HepG2 (cell line): ENCODE data around the gene CAMK2N2. TPM values are rescaled to one million over a fixed set of nuclear protein-coding genes. Genes with fewer than 3 reads are reported as not detected.

Experiments
- ATAC-seq: fragments of 200-7000 bp; cut with Tn5 transposase; 3 replicates; pipeline ENCODE4 v1.9.1; 2020; ENCODE audit warnings: mild to moderate bottlenecking, moderate library complexity
- BruUV-seq: library from RNA; stranded (reverse); fragments of 400-500 nt; replicated peaks from 2 replicates; lab custom pipeline; 2021; lab: Mats Ljungman, UMichigan
- CTCF ChIA-PET: fragments of 300-600 bp; formaldehyde crosslinking; extraction: SDS; loops from one replicate; lab custom pipeline; 2021; ENCODE audit warnings: low total read pairs, inconsistent platforms, low intra/inter-chr PET ratio; lab: Yijun Ruan, JAX
- POLR2A ChIA-PET: fragments of 350-600 bp; sonication (Branson Sonifier 250); formaldehyde crosslinking; loops from one replicate; lab custom pipeline; 2020; ENCODE audit warnings: antibody characterized with exemption, inconsistent platforms; lab: Yijun Ruan, JAX
- DNase-seq: peaks from one replicate; pipeline ENCODE4 v3.0.0-alpha.2; 2015; ENCODE audit warnings: low spot score
- FAIRE-seq: peaks from 3 replicates; lab custom pipeline; 2011; peaks lifted over from hg19 to GRCh38; lab: Jason Lieb, UNC
- H2AFZ ChIP-seq: one replicate; pipeline ENCODE4 v1.6.1; 2011; ENCODE audit warnings: low read length, inconsistent platforms
- H3K27ac ChIP-seq: fragments of 300-600 bp; 3 replicates; pipeline ENCODE4 v1.8.0; 2011; ENCODE audit warnings: mixed run types, mild to moderate bottlenecking, mixed read lengths, low read length, inconsistent platforms; ENCODE audit not compliant: insufficient read depth; ENCODE audit errors: extremely low read length
- H3K27me3 ChIP-seq, 2 experiments: fragments of 200-600 bp in 1 of 2; 2 replicates in 1 of 2; 3 replicates in 1 of 2; pipeline versions ENCODE4 v1.6.0 to v1.8.0; 2011; ENCODE audit warnings: low read length in 2 of 2, mild to moderate bottlenecking in 2 of 2, moderate library complexity in 2 of 2, inconsistent platforms in 1 of 2; ENCODE audit not compliant: insufficient read depth in 2 of 2, control insufficient read depth in 1 of 2
- H3K36me3 ChIP-seq, 2 experiments: fragments of 200-600 bp in 1 of 2; replicated peaks in 1 of 2; 2 replicates in 1 of 2; 3 replicates in 1 of 2; pipeline versions ENCODE4 v1.5.1 to v1.8.0; 2011; ENCODE audit warnings: low read length in 2 of 2, inconsistent platforms in 1 of 2; ENCODE audit not compliant: insufficient read depth in 2 of 2, control insufficient read depth in 1 of 2
- H3K4me1 ChIP-seq: 2 replicates; pipeline ENCODE4 v1.5.1; 2012; ENCODE audit warnings: low read length, inconsistent platforms; ENCODE audit not compliant: insufficient read depth
- H3K4me2 ChIP-seq: 2 replicates; pipeline ENCODE4 v1.6.0; 2011; ENCODE audit warnings: low read depth, low read length, inconsistent platforms
- H3K4me3 ChIP-seq, 3 experiments: fragments of 200-600 bp in 1 of 3; sonication (generic), shearing (Covaris generic) in 1 of 3; replicated peaks in 1 of 3; 2 replicates each; pipeline ENCODE4 v1.5.1; 2011 to 2016; ENCODE audit warnings: low read length in 3 of 3, inconsistent platforms in 2 of 3, low read depth in 2 of 3, mild to moderate bottlenecking in 2 of 3, control low read depth in 1 of 3, mixed read lengths in 1 of 3; ENCODE audit not compliant: insufficient read depth in 1 of 3
- H3K79me2 ChIP-seq: one replicate; pipeline ENCODE4 v1.6.1; 2011; ENCODE audit warnings: low read length, inconsistent platforms; ENCODE audit not compliant: insufficient read depth
- H3K9ac ChIP-seq: 2 replicates; pipeline ENCODE4 v1.6.0; 2011; ENCODE audit warnings: mild to moderate bottlenecking, low read depth, low read length, inconsistent platforms; ENCODE audit not compliant: insufficient read depth
- H3K9me3 ChIP-seq: 2 replicates; pipeline ENCODE4 v1.5.1; 2012; ENCODE audit warnings: mild to moderate bottlenecking, low read length
- H4K20me1 ChIP-seq: 2 replicates; pipeline ENCODE4 v1.6.0; 2011; ENCODE audit warnings: inconsistent platforms, mild to moderate bottlenecking, low read length, moderate library complexity; ENCODE audit not compliant: insufficient read depth
- AGO1 ChIP-seq: fragments of 200-400 bp; formaldehyde crosslinking; IDR thresholded peaks from 2 replicates; pipeline ENCODE4 v1.6.1; 2017; ENCODE audit warnings: mild to moderate bottlenecking, low read depth, low read length, moderate library complexity; ENCODE audit not compliant: poor library complexity, severe bottlenecking
- EEA1 ChIP-seq: sonication (generic); formaldehyde crosslinking; IDR thresholded peaks from 2 replicates; pipeline ENCODE4 v1.5.1; 2020; ENCODE audit warnings: mild to moderate bottlenecking, missing genetic modification reagents, borderline replicate concordance
- MBD4 ChIP-seq: IDR thresholded peaks from 2 replicates; pipeline ENCODE4 v1.6.1; 2012; ENCODE audit warnings: low read length, inconsistent platforms, borderline replicate concordance
- PCBP1 ChIP-seq: fragments of 200-400 bp; formaldehyde crosslinking; IDR thresholded peaks from 2 replicates; pipeline ENCODE4 v1.6.1; 2017; ENCODE audit warnings: mild to moderate bottlenecking, low read depth, low read length, borderline replicate concordance
- SMAD1 ChIP-seq: sonication (generic); formaldehyde crosslinking; IDR thresholded peaks from 2 replicates; pipeline ENCODE4 v1.4.0; 2020; ENCODE audit warnings: missing genetic modification reagents, low read depth, mild to moderate bottlenecking, borderline replicate concordance
- ZNF24 ChIP-seq: fragments of 450-650 bp; IDR thresholded peaks from 2 replicates; pipeline ENCODE4 v1.6.1; 2017; ENCODE audit warnings: antibody characterized with exemption, mild to moderate bottlenecking
- ZNF670 ChIP-seq: sonication (generic); formaldehyde crosslinking; IDR thresholded peaks from 2 replicates; pipeline ENCODE4 v1.8.0; 2022; ENCODE audit warnings: mild to moderate bottlenecking, missing genetic modification reagents, borderline replicate concordance
- ZNF768 ChIP-seq: sonication (generic); formaldehyde crosslinking; IDR thresholded peaks from 2 replicates; pipeline ENCODE4 v1.4.0; 2020; ENCODE audit warnings: missing genetic modification reagents
- WGBS: methylation state at CpG from one replicate; pipeline ENCODE4 v1.1.6; 2017; ENCODE audit warnings: low lambda C conversion rate; 5-methylcytosine and 5-hydroxymethylcytosine counted together
- in situ Hi-C: cut with HindIII; loops from 2 replicates; pipeline ENCODE4 v1.10.0; 2017; ENCODE audit warnings: low pct_unique_long_range_greater_than_20kb; ENCODE audit not compliant: extremely low pct_ligation_motif_present
- intact Hi-C: fragments of 100-400 bp; cut with micrococcal nuclease; formaldehyde crosslinking; loops from one replicate; pipeline ENCODE4 v1.10.0; 2022; ENCODE audit not compliant: unreplicated experiment
- polyA plus RNA-seq, 8 experiments: library from polyadenylated mRNA; depleted of rRNA in 3 of 8; stranded (reverse) in 7 of 8; unstranded in 1 of 8; fragments of >200 nt; fragmentation: Illumina TruSeq in 4 of 8; extraction: Trizol in 4 of 8; gene quantifications; 2 replicates each; pipeline versions ENCODE4 v1.2.1 to v1.2.3, GENCODE V29; 2011 to 2016; ENCODE audit warnings: low read depth in 4 of 8, missing spikeins in 1 of 8, mixed read lengths in 1 of 8; ENCODE audit not compliant: insufficient read depth in 1 of 8
- total RNA-seq, 5 experiments: library from RNA; depleted of rRNA; stranded (reverse); fragments of >200 nt; fragmentation: Illumina TruSeq; extraction: Trizol; gene quantifications; 2 replicates each; pipeline ENCODE4 v1.2.3, GENCODE V29; 2016; ENCODE audit warnings: low read depth in 1 of 5
- TF ChIP-seq, protein P1 (sequence below): sonication (generic); formaldehyde crosslinking; IDR thresholded peaks from 2 replicates; pipeline ENCODE4 v1.8.0; 2022; ENCODE audit warnings: missing genetic modification reagents, mild to moderate bottlenecking, inconsistent platforms, borderline replicate concordance

CAMK2N2 gene
- total and polyA plus RNA-seq, 2 of the 13 experiments (the other 11 are each of a cell fraction or from before 2014, with no cell fraction given): 0.12 to 0.27 TPM

DNA sequence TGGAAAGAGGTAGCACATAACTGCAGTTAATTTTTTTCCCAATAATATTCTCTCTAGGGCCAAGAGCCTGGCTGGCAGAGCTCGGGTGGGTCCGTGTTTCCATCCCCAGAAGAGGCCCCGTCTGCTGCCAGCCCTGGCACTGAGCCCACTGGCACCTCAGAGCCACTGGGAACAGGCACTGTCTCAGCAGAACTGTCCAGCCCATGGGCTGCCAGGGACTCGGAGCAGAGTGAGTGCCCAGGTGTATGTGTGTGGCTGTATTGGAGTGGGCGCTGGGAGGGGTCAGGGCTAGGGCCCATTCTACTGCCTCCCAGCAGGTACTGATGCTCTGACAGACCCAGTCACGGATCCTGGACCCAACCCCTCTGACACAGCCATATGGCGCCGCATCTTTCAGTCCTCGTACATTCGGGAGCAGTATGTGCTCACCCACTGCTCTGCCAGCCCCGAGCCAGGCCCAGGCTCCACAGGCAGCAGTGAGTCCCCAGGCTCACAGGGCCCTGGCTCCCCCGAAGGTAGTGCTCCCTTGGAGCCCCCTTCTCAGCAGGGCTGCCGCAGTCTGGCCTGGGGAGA is 23.0 kb downstream of the CAMK2N2 start:
- Histone ChIP-seq H2AFZ (no peak overlapping the region), H3K4me1 (peaks cover 24% of the 10 kb centered on the region), H3K36me3 (peaks cover 5 to 8% of the 10 kb centered on the region in 2 experiments; a peak in 4 of 5 replicates), H3K27ac (no peak overlapping the region), H3K4me3 (no peak overlapping the region), H3K9me3 (no peaks in the 10 kb centered on the region), H3K79me2 (no peaks in the 10 kb centered on the region), H3K4me2 (no peak overlapping the region), H3K9ac (no peak overlapping the region), H4K20me1 (peaks cover 4% of the 10 kb centered on the region), H3K27me3 (peaks cover 10 to 55% of the 10 kb centered on the region in 2 experiments; a peak in 4 of 5 replicates)
- intact Hi-C loops: no loop called here
- no TSS peak for BruUV-seq
- ChIA-PET POLR2A (no interaction called here), CTCF (no interaction called here)
- no peak for ATAC-seq
- in situ Hi-C loops: no loop called here
- DNase-seq: no peak
- 45% methylated on average over 9 of the region's 13 CpGs for WGBS
- FAIRE-seq: no peak
- TF ChIP-seq MBD4 (no peak), ZNF768 (CRISPR knock-in tag) (no peak)

GRCh38 chr3:184237807-184238206 is 23.5 kb downstream of the CAMK2N2 start:
- Histone ChIP-seq H3K4me1 (peaks cover 21% of the 10 kb centered on the region), H3K4me3 (no peak overlapping the region), H3K27ac (no peak overlapping the region), H3K9me3 (no peaks in the 10 kb centered on the region), H3K9ac (no peak overlapping the region), H3K36me3 (peaks cover 1 to 8% of the 10 kb centered on the region in 2 experiments; a peak in 4 of 5 replicates), H3K4me2 (no peak overlapping the region), H4K20me1 (peaks cover 4% of the 10 kb centered on the region), H3K79me2 (no peaks in the 10 kb centered on the region), H3K27me3 (peaks cover 10 to 61% of the 10 kb centered on the region in 2 experiments; a peak in 4 of 5 replicates), H2AFZ (no peak overlapping the region)
- no peak for FAIRE-seq
- POLR2A ChIA-PET: no interaction called here
- CTCF ChIA-PET: no interaction called here
- ATAC-seq: no peak
- in situ Hi-C loops: no loop called here
- no peak for TF ChIP-seq ZNF24
- TF ChIP-seq EEA1 (CRISPR knock-in tag): no peak
- TF ChIP-seq ZNF670: no peak
- TF ChIP-seq PCBP1: no peak
- TF ChIP-seq AGO1: no peak
- TF ChIP-seq SMAD1 (CRISPR knock-in tag): no peak
- TF ChIP-seq, protein P1, sequence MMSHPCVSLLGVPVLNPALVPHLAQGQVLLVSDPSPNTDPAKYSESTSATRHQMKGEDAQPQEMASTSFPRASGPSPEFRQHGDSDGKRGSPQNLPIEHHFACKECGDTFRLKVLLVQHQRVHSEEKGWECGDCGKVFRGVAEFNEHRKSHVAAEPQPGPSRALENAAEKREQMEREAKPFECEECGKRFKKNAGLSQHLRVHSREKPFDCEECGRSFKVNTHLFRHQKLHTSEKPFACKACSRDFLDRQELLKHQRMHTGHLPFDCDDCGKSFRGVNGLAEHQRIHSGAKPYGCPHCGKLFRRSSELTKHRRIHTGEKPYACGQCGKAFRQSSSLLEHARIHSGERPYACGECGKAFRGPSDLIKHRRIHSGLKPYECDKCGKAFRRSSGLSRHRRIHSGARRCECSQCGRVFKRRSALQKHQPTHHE (CRISPR knock-in tag): no peak
- 4% methylated on average over 1 of the region's 1 CpG for WGBS
- no TSS peak for BruUV-seq
- intact Hi-C loops: no loop called here
- no peak for DNase-seq
